ENCODE data around the gene BEND6. TPM values are rescaled to one million over a fixed set of nuclear protein-coding genes. Genes with fewer than 3 reads are reported as not detected.

The BEND6 gene
- total RNA-seq, 1 donor from 2014 or later = not detected

DNA sequence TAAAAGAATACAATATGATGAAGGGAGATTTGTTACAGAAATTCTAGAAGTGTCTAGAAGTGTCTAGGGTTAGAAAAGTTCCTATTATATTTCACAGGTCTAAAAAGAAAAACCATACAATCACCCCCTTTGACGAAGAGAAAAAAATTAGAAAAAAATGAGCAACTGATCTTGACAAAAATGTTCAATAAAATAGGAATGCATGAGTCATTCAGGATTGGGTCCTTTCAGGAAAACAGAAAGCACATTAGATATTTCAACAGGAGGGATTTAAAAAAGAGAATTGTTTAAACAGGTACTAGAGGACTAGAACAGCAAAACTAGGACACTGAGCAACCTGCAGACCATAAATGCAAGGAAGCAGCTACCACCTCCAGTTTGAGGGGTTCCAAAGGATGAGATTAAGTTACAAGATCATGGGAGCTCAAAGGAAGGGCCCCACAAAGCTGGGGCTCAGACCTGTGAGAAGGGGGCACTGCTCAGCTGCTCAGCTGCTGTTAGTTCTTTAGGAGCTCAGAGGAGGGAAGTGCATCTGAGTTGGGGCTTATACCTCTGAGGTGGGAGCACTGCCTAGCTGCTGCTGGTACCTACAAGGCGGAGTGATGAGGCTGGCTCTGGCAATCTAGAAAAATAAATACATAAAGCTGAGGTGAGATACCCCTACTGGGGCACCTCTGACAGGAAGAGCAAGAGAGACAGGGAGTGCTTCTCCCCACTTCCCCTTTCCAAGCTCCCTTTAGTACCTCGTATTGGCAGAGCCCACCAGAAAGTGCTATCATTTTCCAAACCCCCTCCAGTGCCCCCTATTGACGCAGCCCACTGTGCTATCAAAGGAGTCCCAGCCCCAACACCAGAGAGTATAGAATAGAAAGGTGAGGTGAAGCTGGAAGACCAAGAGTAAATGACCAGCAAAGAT, 27.1 kb upstream of the BEND6 start:
- Mint-ChIP-seq H3K4me1 (no peaks in the 10 kb centered on the region), H3K36me3 (ENCODE audit: low read depth) (no peaks in the 10 kb centered on the region), H3K9me3 (no peaks in the 10 kb centered on the region), H3K27me3 (peaks cover 36% of the 10 kb centered on the region), H3K27ac (no peak overlapping the region), H3K4me3 (no peak overlapping the region)
- intact Hi-C loops (cut with micrococcal nuclease) = no loop called here
- no peak for DNase-seq

DNA sequence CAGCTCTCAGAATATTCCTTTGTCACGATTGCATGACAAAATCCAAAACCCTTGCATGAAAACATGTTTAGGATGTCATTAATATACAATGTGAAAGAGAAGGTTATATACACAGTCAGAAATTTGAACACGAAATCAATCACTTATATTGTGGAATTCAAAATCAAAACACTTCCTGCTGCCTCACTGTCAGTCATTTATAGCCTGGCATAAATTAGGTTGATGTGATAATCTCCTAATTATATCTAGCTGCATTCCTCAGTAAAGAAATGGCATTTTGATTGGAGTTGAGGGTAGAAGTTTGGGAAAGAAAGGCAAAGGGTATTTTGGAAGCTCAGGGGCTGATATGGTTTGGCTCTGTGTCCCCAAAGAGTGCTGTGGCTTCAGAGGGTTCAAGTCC, 24.1 kb upstream of the BEND6 start:
- peaks cover 34% of the 10 kb centered on the region for H3K27me3 Mint-ChIP-seq

DNA sequence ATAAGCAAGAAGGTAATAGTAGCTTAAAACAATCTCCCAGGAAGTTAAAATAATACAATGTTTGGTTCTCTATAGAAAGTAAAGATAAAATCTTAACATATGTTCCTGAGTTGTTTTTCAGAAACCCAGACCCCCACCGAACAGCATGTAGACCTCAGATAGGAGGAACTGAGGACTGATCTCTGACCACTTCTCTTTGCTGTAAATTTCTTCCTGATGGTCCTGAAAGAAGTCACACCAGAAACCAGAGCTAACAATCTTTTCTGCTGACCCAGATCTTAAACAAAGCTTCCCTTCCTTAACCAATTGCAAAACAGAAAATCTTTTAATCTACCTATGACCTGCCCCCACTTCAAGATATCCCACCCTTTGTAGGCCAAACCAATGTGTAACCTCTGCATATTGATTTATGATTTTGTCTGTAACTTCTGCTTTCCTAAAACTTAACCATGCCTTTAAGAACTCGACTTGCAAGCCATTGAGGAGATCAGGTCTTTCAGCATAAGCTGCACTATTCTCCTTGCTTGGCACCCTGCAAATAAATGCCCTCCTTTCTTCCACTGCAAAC, 21.9 kb upstream of the BEND6 start:
- peaks cover 26% of the 10 kb centered on the region for H3K27me3 Mint-ChIP-seq
- no peaks in the 10 kb centered on the region for H3K9me3 Mint-ChIP-seq
- intact Hi-C loops (cut with micrococcal nuclease) = no loop called here

More for the DNA sequence above, 24.1 kb upstream of the BEND6 start:
- no peak overlapping the region for H3K4me3 Mint-ChIP-seq
- H3K36me3 Mint-ChIP-seq (ENCODE audit: low read depth) = no peaks in the 10 kb centered on the region
- H3K9me3 Mint-ChIP-seq = no peaks in the 10 kb centered on the region
- H3K4me1 Mint-ChIP-seq = no peaks in the 10 kb centered on the region
- DNase-seq = no peak
- intact Hi-C loops (cut with micrococcal nuclease) = no loop called here
- no peak overlapping the region for H3K27ac Mint-ChIP-seq

DNA sequence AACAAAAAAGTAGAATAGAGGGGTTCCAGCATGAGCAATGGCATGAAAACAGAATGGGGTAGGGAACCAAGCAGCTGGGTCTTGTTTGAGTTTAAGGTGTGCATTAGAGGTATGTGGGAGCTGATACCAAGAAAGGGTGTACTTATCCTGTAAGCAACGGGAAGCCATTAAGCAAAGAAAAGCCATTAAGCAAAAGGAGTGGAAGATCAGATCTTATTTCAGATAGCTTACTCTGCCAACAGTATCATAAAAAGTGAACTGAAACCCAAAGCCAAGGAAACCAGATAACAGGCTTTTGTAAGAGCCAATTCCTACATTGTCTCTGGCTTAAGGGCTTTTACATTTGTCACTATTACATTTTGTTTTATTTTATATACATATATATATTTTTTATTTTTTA, 21.3 kb upstream of the BEND6 start:
- no peaks in the 10 kb centered on the region for H3K36me3 Mint-ChIP-seq (ENCODE audit: low read depth)
- intact Hi-C loops (cut with micrococcal nuclease) = no loop called here
- no peaks in the 10 kb centered on the region for H3K9me3 Mint-ChIP-seq
- no peak for DNase-seq
- no peak overlapping the region for H3K4me3 Mint-ChIP-seq
- H3K4me1 Mint-ChIP-seq = no peaks in the 10 kb centered on the region
- H3K27me3 Mint-ChIP-seq = peaks cover 24% of the 10 kb centered on the region
- no peak overlapping the region for H3K27ac Mint-ChIP-seq

More for the DNA sequence above, 21.9 kb upstream of the BEND6 start:
- no peak overlapping the region for H3K4me3 Mint-ChIP-seq
- no peak for DNase-seq
- no peaks in the 10 kb centered on the region for H3K36me3 Mint-ChIP-seq (ENCODE audit: low read depth)
- no peak overlapping the region for H3K27ac Mint-ChIP-seq
- no peaks in the 10 kb centered on the region for H3K4me1 Mint-ChIP-seq

DNA sequence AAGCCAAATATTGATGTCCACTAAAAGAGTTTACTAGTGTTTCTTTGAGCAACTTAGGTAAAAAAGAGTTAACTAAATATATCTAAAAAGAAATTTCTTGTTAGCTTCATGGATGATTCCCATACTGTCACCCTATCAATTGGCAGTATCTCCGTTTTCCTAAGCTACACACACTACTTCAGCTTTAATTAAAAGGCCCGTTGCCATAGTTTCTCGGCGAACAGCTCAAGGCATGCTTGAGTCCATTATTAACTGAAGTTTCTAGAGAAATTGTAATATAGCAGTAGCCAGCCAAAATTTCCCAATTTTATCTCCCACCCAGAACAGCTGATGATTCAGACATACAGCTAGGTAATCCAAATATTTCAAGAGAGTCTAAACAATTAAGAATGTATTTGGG, 20.0 kb upstream of the BEND6 start:
- Mint-ChIP-seq H3K4me1 (no peaks in the 10 kb centered on the region), H3K27ac (no peak overlapping the region), H3K4me3 (no peak overlapping the region), H3K27me3 (peaks cover 23% of the 10 kb centered on the region), H3K36me3 (ENCODE audit: low read depth) (no peaks in the 10 kb centered on the region), H3K9me3 (no peaks in the 10 kb centered on the region)
- intact Hi-C loops (cut with micrococcal nuclease) = no loop called here
- DNase-seq = no peak

DNA sequence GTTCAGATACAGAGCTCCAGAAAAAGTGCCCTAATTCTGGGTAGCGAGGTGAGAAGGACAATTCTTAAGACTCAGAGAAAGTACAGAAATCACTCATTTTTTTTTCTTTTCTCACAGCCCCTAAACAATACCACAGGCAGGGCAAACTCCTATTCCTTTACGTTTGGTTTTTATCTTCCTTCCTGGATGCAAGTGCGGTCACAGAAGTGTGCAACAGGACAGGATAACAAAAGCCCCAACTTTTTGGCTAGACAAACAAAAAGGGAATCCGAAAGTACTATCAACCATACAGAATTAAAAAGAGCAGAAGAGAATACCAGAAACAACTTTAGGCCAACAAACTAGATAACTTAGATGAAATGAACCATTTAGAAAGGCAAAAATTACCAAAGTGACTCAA, 18.4 kb upstream of the BEND6 start:
- no peak overlapping the region for H3K4me3 Mint-ChIP-seq
- H3K27ac Mint-ChIP-seq = no peak overlapping the region
- peaks cover 6% of the 10 kb centered on the region for H3K9me3 Mint-ChIP-seq
- DNase-seq = no peak
- intact Hi-C loops (cut with micrococcal nuclease) = no loop called here
- peaks cover 17% of the 10 kb centered on the region for H3K27me3 Mint-ChIP-seq
- no peaks in the 10 kb centered on the region for H3K4me1 Mint-ChIP-seq
- peaks cover 3% of the 10 kb centered on the region for H3K36me3 Mint-ChIP-seq (ENCODE audit: low read depth)

DNA sequence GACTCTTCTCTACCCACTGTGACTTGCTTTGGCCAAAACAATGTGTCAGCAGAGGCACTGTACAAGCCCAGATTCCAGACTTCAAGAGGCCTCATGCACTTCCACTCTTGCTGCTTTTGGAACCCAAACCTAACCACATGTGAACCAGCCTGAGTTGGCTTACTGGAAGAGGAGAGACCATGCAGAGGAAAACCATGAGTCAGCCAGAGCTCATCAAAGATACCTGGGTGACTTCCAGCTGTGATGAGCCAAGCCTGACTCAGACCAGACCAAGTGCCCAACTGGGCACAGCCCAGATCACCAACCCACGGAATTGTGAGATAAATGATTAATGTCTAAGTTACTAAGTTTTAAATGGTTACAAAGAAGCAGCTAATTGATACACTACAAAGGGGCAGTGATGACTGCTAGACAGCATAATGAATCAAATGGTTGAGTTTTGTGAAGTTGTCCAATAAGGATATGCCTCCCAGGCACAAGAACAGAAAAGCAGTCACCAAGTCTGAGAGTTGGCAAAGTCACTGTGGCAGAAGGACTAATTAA, 16.2 kb upstream of the BEND6 start:
- no peak overlapping the region for H3K27ac Mint-ChIP-seq
- H3K27me3 Mint-ChIP-seq = peaks cover 5% of the 10 kb centered on the region
- H3K36me3 Mint-ChIP-seq (ENCODE audit: low read depth) = peaks cover 3% of the 10 kb centered on the region
- H3K9me3 Mint-ChIP-seq = peaks cover 6% of the 10 kb centered on the region
- no peak for DNase-seq
- no peak overlapping the region for H3K4me3 Mint-ChIP-seq
- intact Hi-C loops (cut with micrococcal nuclease) = no loop called here
- no peaks in the 10 kb centered on the region for H3K4me1 Mint-ChIP-seq

DNA sequence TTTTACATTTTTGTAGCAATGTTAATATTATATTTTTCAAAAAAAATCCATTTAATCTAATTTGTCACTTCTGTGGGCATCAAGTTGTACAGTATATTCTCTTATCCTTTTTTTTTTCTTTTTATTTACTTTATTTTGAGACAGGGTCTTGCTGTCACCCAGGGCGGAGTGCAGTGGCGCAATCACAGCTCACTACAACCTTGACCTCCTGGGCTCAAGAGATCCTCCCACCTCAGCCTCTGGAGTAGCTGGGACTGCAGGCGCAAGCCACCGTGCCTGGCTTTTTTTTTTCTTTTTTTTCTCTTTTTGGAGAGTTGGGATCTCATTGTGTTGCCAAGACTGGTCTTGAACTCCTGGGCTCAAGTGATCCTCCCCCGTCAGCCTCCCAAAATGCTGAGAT, 14.4 kb upstream of the BEND6 start:
- H3K4me1 Mint-ChIP-seq = no peaks in the 10 kb centered on the region
- DNase-seq = no peak
- peaks cover 6% of the 10 kb centered on the region for H3K9me3 Mint-ChIP-seq
- peaks cover 9% of the 10 kb centered on the region for H3K27me3 Mint-ChIP-seq
- no peak overlapping the region for H3K27ac Mint-ChIP-seq
- intact Hi-C loops (cut with micrococcal nuclease) = no loop called here
- H3K4me3 Mint-ChIP-seq = no peak overlapping the region
- H3K36me3 Mint-ChIP-seq (ENCODE audit: low read depth) = peaks cover 3% of the 10 kb centered on the region

DNA sequence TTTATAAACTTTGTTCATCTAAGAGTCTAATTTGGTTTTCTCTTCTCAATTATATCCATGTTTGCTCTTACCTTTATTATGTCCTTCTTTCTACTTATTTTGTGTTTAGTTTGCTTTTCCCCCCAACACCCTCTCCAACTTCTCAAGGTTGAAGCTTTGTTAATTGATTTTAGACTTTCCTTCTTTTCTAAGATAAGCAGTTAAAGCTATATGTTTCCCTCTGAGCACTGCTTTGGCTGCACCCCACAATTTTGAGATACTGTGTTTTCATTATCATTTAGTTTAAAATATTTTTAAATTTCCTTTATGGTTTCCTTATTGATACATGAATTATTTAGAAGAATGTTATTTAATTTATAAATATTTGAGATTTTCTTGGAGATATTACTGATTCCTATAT, 13.9 kb upstream of the BEND6 start:
- intact Hi-C loops (cut with micrococcal nuclease) = no loop called here
- H3K9me3 Mint-ChIP-seq = peaks cover 6% of the 10 kb centered on the region
- DNase-seq = no peak
- no peak overlapping the region for H3K27ac Mint-ChIP-seq
- H3K27me3 Mint-ChIP-seq = peaks cover 14% of the 10 kb centered on the region
- no peaks in the 10 kb centered on the region for H3K4me1 Mint-ChIP-seq
- H3K36me3 Mint-ChIP-seq (ENCODE audit: low read depth) = peaks cover 3% of the 10 kb centered on the region
- no peak overlapping the region for H3K4me3 Mint-ChIP-seq

DNA sequence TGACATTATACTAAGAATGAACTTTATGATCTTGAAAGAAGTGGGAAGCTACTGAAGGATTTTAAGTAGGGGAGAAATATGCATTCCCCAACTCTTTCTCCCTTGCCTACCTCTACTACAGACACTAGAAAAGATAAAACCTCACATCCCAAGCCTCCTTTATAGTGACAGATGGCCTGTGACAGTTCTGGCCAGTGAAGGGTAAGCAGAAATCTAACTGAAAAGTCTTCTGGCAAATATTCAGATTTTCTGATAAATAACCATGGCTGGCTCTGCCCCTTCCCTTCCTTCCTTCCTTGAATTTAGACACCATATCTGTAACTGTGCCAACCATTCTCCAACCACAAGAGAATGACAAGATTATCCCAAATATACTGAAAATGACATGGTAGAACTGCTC, 10.2 kb upstream of the BEND6 start:
- DNase-seq = no peak
- Mint-ChIP-seq H3K36me3 (ENCODE audit: low read depth) (peaks cover 3% of the 10 kb centered on the region), H3K4me3 (no peak overlapping the region), H3K27ac (no peak overlapping the region), H3K4me1 (no peaks in the 10 kb centered on the region), H3K9me3 (peaks cover 6% of the 10 kb centered on the region), H3K27me3 (peaks cover 27% of the 10 kb centered on the region)
- intact Hi-C loops (cut with micrococcal nuclease) = no loop called here

DNA sequence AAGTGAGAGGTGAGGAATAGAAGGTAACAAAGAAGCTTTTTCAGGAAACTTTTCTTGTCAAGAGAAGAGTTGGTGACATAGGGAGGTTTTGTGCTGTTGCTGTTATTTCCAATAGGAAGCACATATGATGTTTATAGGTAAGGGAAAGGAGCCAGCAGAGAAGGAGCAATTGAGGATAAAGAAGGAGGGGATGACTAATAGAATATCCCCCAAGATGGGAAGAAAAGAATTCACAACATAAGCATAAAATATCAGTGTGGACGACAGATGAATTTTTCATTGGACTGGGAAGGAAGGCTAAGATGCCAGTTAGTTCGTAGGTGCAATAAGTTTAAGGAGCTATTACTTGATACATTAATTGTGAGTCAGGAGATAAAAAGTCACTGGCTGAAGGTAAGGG, 8.5 kb upstream of the BEND6 start:
- no peak for DNase-seq
- Mint-ChIP-seq H3K4me1 (no peaks in the 10 kb centered on the region), H3K27me3 (peaks cover 29% of the 10 kb centered on the region), H3K9me3 (no peaks in the 10 kb centered on the region), H3K27ac (no peak overlapping the region), H3K4me3 (no peak overlapping the region), H3K36me3 (ENCODE audit: low read depth) (no peaks in the 10 kb centered on the region)
- intact Hi-C loops (cut with micrococcal nuclease) = no loop called here

DNA sequence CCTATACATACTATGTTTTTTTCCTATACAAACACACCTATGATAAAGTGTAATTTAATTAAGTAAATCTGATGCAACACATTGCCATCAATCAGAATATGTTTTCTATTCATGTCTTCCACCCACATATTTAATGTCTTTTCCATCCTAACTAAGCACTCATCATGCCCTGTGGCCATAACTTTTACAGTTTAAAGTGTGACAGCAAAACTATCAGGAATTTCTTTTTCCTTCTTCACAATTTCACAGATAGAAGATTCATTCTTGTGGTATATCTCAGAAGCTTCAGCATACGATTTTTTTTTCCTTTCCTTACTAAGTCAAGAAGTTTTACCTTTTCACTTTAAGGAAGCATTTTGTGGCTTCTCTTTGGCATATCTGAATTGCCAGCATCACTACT, 7.0 kb upstream of the BEND6 start:
- no peak for DNase-seq
- Mint-ChIP-seq H3K27me3 (peaks cover 42% of the 10 kb centered on the region), H3K36me3 (ENCODE audit: low read depth) (no peaks in the 10 kb centered on the region), H3K4me3 (no peak overlapping the region), H3K27ac (no peak overlapping the region), H3K9me3 (no peaks in the 10 kb centered on the region), H3K4me1 (no peaks in the 10 kb centered on the region)
- intact Hi-C loops (cut with micrococcal nuclease) = no loop called here

DNA sequence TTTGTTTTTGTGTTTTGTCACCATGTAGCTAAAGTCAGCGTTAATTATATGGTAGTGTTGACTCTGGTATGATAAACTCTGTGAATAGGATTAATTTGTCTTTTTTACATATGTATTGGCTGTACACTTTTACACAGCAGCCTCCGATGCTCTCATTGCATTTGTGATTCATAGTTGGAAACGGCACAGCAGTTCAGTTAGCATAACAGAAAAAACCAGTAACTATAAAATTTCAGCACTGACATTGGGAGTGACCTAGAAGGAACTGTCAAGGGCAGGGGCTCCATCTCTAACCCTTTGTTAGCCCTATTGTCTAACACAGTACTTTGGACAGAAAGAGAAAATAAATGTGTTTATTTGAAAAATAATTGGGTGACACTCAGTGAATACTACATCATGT, 5.6 kb upstream of the BEND6 start:
- H3K27me3 Mint-ChIP-seq = peaks cover 55% of the 10 kb centered on the region
- peaks cover 6% of the 10 kb centered on the region for H3K4me1 Mint-ChIP-seq
- no peak overlapping the region for H3K27ac Mint-ChIP-seq
- no peak overlapping the region for H3K4me3 Mint-ChIP-seq
- DNase-seq = no peak
- no peaks in the 10 kb centered on the region for H3K9me3 Mint-ChIP-seq
- intact Hi-C loops (cut with micrococcal nuclease) = no loop called here
- H3K36me3 Mint-ChIP-seq (ENCODE audit: low read depth) = no peaks in the 10 kb centered on the region

DNA sequence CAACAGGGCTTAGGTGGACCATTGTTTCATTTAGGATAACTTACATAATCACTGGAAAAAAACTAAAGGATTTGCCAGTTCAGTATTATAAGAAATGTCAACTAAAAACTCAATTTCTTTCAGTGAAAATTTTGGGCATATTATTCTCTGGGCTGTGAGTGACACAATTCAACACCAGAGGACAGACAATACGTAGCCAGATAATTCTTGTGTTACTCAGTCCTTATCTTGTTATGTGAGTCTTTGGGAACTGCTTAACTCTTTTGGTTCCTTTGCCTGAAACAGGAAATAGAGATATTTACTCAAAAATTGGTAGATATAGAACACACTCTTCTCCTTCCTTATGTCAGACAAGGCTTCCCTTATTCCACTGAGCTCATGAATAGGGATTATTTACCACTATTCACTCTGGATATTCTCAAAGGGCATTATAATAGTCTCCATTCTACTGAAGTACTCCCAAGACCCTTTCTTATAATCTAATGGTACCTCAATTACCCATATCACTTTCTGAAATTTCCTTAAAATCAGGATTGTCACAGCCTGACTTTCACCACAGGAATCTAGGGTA, 4.9 kb upstream of the BEND6 start:
- Mint-ChIP-seq H3K27me3 (peaks cover 57% of the 10 kb centered on the region), H3K36me3 (ENCODE audit: low read depth) (no peaks in the 10 kb centered on the region), H3K4me3 (no peak overlapping the region), H3K4me1 (peaks cover 7% of the 10 kb centered on the region), H3K9me3 (no peaks in the 10 kb centered on the region), H3K27ac (no peak overlapping the region)
- DNase-seq = no peak
- intact Hi-C loops (cut with micrococcal nuclease) = no loop called here

Measured in activated CD4-positive, alpha-beta T cell treated with anti-CD3 and anti-CD28 coated beads, Interleukin-2, amount 10 ng/mL, durations not matched to agents 24 days and 14 days (primary cell).